Measurements from ENCODE around the gene ENDOU.

GRCh38 chr12:47698631-47699030 is 26.7 kb downstream of the ENDOU start:
- TF ChIP-seq, protein P1, sequence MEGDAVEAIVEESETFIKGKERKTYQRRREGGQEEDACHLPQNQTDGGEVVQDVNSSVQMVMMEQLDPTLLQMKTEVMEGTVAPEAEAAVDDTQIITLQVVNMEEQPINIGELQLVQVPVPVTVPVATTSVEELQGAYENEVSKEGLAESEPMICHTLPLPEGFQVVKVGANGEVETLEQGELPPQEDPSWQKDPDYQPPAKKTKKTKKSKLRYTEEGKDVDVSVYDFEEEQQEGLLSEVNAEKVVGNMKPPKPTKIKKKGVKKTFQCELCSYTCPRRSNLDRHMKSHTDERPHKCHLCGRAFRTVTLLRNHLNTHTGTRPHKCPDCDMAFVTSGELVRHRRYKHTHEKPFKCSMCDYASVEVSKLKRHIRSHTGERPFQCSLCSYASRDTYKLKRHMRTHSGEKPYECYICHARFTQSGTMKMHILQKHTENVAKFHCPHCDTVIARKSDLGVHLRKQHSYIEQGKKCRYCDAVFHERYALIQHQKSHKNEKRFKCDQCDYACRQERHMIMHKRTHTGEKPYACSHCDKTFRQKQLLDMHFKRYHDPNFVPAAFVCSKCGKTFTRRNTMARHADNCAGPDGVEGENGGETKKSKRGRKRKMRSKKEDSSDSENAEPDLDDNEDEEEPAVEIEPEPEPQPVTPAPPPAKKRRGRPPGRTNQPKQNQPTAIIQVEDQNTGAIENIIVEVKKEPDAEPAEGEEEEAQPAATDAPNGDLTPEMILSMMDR (IDR thresholded peaks at IDR 0.05; ENCODE audit: borderline replicate concordance, extremely low read depth, low read length, poor library complexity, severe bottlenecking): no peak
- TF ChIP-seq EZH2 (IDR thresholded peaks at IDR 0.05; ENCODE audit: borderline replicate concordance, low read depth, low read length, severe bottlenecking): no peak
